ENCODE measurements around the gene SLC22A17. TPM values are rescaled to one million over a fixed set of nuclear protein-coding genes. Genes with fewer than 3 reads are reported as not detected.

The SLC22A17 gene
- polyA plus RNA-seq, 1 donor from 2014 or later: 182 TPM

GRCh38 chr14:23359167-23359626, 6.5 kb upstream of the SLC22A17 start:
- Histone ChIP-seq H3K27ac (ENCODE audit: low read length) (no peak overlapping the region), H3K9me3 (ENCODE audit: low read length) (no peaks in the 10 kb centered on the region), H3K4me3 (ENCODE audit: low read length) (no peak overlapping the region), H2AFZ (ENCODE audit: low read depth, low read length) (no peak overlapping the region), H3K9ac (ENCODE audit: low read length) (no peak overlapping the region), H3K9me2 (ENCODE audit: insufficient read depth, low read length) (no peaks in the 10 kb centered on the region), H4K20me1 (ENCODE audit: insufficient read depth) (no peaks in the 10 kb centered on the region), H3K27me3 (ENCODE audit: insufficient read depth, low read depth, low read length) (no peaks in the 10 kb centered on the region), H3K4me2 (ENCODE audit: low read length) (no peak overlapping the region), H3F3A (ENCODE audit: insufficient read depth, low read length, poor library complexity, severe bottlenecking) (no peaks in the 10 kb centered on the region), H3K79me2 (replicated peaks; ENCODE audit: insufficient read depth, low read length) (peaks cover 17% of the 10 kb centered on the region), H3K36me3 (ENCODE audit: insufficient read depth, low read length) (no peaks in the 10 kb centered on the region)
- TF ChIP-seq TAF1 (IDR thresholded peaks at IDR 0.05; ENCODE audit: low read depth): no peak
- TF ChIP-seq SMC3 (conservative IDR thresholded peaks at IDR 0.05; ENCODE audit: poor library complexity): no peak
- TF ChIP-seq MXI1 (conservative IDR thresholded peaks at IDR 0.05; ENCODE audit: poor library complexity, severe bottlenecking): no peak
- TF ChIP-seq EP300 (conservative IDR thresholded peaks at IDR 0.05; ENCODE audit: poor library complexity, severe bottlenecking): no peak
- TF ChIP-seq CTCF (IDR thresholded peaks at IDR 0.05; ENCODE audit: poor library complexity, severe bottlenecking): no peak
- no peak for TF ChIP-seq EZH2 (IDR thresholded peaks at IDR 0.05; ENCODE audit: borderline replicate concordance, insufficient read depth, low read length, poor library complexity, severe bottlenecking)
- no peak for TF ChIP-seq RAD21 (conservative IDR thresholded peaks at IDR 0.05)
- no peak for TF ChIP-seq POLR2AphosphoS5 (IDR thresholded peaks at IDR 0.05)
- no peak for TF ChIP-seq REST (IDR thresholded peaks at IDR 0.05; ENCODE audit: borderline replicate concordance)

GRCh38 chr14:23358553-23359166, 6.0 kb upstream of the SLC22A17 start:
- H3K36me3 ChIP-seq (ENCODE audit: insufficient read depth, low read length): no peaks in the 10 kb centered on the region
- no peak overlapping the region for H3K4me3 ChIP-seq (ENCODE audit: low read length)
- H3K79me2 ChIP-seq (replicated peaks; ENCODE audit: insufficient read depth, low read length): peaks cover 11% of the 10 kb centered on the region
- H3K27ac ChIP-seq (ENCODE audit: low read length): no peak overlapping the region
- H3K4me2 ChIP-seq (ENCODE audit: low read length): no peak overlapping the region
- H3K9ac ChIP-seq (ENCODE audit: low read length): no peak overlapping the region
- no peak overlapping the region for H2AFZ ChIP-seq (ENCODE audit: low read depth, low read length)
- H4K20me1 ChIP-seq (ENCODE audit: insufficient read depth): no peaks in the 10 kb centered on the region
- no peaks in the 10 kb centered on the region for H3K9me2 ChIP-seq (ENCODE audit: insufficient read depth, low read length)
- no peaks in the 10 kb centered on the region for H3F3A ChIP-seq (ENCODE audit: insufficient read depth, low read length, poor library complexity, severe bottlenecking)
- TF ChIP-seq TAF1 (IDR thresholded peaks at IDR 0.05; ENCODE audit: low read depth): no peak
- TF ChIP-seq POLR2AphosphoS5 (IDR thresholded peaks at IDR 0.05): no peak
- TF ChIP-seq CTCF (IDR thresholded peaks at IDR 0.05; ENCODE audit: poor library complexity, severe bottlenecking): no peak
- no peak for TF ChIP-seq EP300 (conservative IDR thresholded peaks at IDR 0.05; ENCODE audit: poor library complexity, severe bottlenecking)
- no peak for TF ChIP-seq SMC3 (conservative IDR thresholded peaks at IDR 0.05; ENCODE audit: poor library complexity)
- no peak for TF ChIP-seq MXI1 (conservative IDR thresholded peaks at IDR 0.05; ENCODE audit: poor library complexity, severe bottlenecking)
- no peak for TF ChIP-seq RAD21 (conservative IDR thresholded peaks at IDR 0.05)
- no peak for TF ChIP-seq REST (IDR thresholded peaks at IDR 0.05; ENCODE audit: borderline replicate concordance)
- TF ChIP-seq EZH2 (IDR thresholded peaks at IDR 0.05; ENCODE audit: borderline replicate concordance, insufficient read depth, low read length, poor library complexity, severe bottlenecking): no peak
- no peaks in the 10 kb centered on the region for H3K27me3 ChIP-seq (ENCODE audit: insufficient read depth, low read depth, low read length)
- no peaks in the 10 kb centered on the region for H3K9me3 ChIP-seq (ENCODE audit: low read length)
